Epithelial cell of prostate (primary cell): Measurements from ENCODE around the gene FCMR.

Experiments used
- DNase-seq: peaks from one replicate; pipeline ENCODE4 v3.0.0-alpha.2; 2011; ENCODE audit warnings: low read depth, low spot score
- H3K27ac ChIP-seq: fragments of 450-650 bp; 2 replicates; pipeline ENCODE4 v1.5.1; 2017; ENCODE audit warnings: mild to moderate bottlenecking

FCMR gene

DNA sequence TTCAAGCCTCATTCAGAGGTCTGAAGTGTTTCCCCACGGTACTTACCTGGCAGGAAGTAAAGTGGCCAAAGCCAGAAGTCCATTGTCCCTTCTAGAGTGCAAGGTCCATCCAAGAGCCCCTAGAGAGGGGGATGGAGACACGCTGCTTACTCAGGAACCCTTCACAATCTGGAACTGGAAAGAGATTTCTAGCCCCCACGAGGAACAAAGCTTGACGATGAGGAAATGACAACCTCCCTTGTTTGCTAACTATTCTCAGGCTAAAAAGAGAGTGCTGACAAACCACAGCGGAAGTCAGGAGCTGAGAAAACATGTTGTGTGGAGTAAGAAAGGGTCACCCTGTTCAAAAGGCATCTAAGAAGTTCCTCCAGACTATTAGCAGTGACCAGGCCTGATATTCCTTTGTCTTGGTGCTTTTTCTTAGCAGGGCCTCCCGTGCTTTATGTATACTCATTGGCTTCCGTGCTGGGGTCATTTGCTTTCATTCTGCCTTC lies at the start of gene FCMR:
Gene FCMR, minus strand, starts transcription at position 170 of the 494 bp plus-strand sequence. Its CDS starts 87 bp downstream, at position 83.
- no peak for DNase-seq
- no peak within 1 kb of the TSS for H3K27ac ChIP-seq

- no peak for DNase-seq
Observed at GRCh38 chr1:206971029-206971655, 49.4 kb upstream of the FCMR start.

GRCh38 chr1:206970446-206970845 lies 48.7 kb upstream of the FCMR start, which contains the start of gene FCAMR:
FCAMR (minus strand) TSS chr1:206970460; CDS start chr1:206970125, 335 bp downstream.
- no peak within 1 kb of the TSS for H3K27ac ChIP-seq
- DNase-seq, result no peak

More at GRCh38 chr1:206971029-206971655, 49.4 kb upstream of the FCMR start:
- no peak overlapping the region for H3K27ac ChIP-seq

DNA sequence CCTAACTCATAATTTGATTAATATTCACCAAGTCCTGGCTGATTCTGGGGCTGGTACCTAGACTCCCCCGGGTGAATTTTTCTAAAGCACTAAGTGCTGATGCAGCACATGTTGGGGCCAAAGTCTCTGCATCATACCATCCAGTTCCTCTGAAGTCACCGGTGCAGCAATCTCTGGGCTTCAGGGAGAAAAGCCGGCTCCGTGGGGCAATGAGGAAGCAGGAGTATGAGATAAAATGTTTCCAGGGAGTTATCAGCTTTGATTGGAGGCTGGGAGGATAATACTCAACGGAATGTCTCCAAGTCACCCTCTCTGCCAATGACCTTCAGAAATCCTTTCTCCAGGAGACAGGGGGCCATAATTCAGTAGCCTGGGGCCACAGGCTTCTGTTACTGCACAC lies 47.3 kb upstream of the FCMR start:
- H3K27ac ChIP-seq, result no peak overlapping the region
- DNase-seq, result no peak

DNA sequence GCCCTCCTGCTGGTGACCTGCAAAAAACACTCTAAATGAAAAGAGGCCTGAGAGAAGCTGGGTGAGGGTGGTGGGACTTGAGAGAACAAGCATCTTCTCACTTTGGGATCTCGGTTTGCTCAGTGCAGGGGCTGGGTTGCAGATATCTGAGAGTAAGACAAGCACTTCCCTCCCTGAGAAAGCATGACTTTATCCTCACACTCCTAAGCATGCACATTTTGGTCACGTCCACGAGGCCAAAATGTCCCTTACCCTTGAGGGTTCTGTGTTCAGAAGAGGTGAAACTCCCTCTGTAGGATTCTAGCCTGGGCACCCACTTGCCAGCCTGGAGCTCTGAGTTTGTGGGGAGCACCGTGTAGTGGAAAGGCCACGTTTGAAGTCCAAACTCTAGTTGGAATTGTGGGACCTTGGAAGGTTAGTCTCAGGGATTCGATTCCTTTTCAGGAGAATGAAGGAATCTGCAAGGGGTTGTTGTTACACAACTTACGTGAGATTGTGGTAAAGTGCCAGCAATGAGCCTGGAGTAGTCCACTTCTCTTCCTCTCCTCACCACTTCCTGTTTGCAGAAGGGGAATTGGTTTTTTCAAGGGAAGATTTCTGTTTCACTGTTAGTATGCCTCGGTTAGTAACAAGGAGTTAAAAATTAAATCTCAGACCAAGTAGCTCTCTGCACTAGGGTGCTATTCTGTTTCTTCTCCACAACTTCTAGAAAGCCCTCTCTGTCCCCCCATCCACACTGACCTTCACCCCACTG lies 45.5 kb upstream of the FCMR start:
- DNase-seq, result no peak
- H3K27ac ChIP-seq, result no peak overlapping the region

DNA sequence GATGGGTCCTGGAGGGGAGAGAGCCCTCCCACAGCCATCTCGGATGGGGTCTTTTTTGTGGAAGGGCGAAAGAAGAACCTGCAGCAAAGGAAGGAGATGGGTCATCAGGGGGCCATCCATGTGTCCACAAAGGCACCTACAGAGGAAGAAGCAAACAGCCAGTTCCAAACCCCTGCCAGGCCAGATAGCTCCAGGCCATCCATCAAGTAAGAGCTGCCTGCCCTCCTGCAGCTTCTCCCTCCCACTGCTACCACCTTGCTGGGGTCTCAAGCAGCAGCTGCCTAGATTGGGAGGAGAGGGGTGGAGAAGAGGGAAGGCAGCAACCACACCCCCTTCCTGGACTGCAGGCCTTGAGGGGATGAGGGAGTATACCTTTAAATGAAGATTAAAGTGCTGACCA lies 44.0 kb upstream of the FCMR start:
- H3K27ac ChIP-seq, result no peak overlapping the region
- DNase-seq, result no peak

DNA sequence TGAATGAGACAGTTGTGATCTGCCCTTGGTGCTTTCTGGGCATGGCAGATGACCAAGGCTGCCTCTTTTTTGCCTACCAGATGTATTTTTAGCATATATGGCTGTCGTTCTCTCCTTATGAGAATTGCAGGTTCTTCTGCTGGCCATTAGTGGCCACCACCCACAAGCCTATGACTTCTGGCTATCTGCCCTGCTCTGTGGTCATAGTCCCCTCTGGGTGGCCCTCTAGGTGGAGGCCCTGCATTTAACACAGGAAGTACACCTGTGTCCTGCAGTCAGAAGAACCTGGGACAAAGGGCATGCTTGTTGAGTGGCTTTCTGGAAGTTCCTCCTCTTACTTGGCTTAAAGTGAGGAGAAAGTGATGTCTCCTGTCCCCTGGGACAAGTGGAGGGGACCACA lies 42.0 kb upstream of the FCMR start:
- DNase-seq, result no peak
- H3K27ac ChIP-seq, result no peak overlapping the region

GRCh38 chr1:206963119-206963712 lies 41.5 kb upstream of the FCMR start:
- no peak for DNase-seq
- H3K27ac ChIP-seq, result no peak overlapping the region

- no peak overlapping the region for H3K27ac ChIP-seq
- no peak for DNase-seq
Observed at GRCh38 chr1:206962272-206962671, 40.5 kb upstream of the FCMR start.

- DNase-seq, result peak; percentile 31
- H3K27ac ChIP-seq, result no peak overlapping the region
Observed at GRCh38 chr1:206961668-206962067, 39.9 kb upstream of the FCMR start.

DNA sequence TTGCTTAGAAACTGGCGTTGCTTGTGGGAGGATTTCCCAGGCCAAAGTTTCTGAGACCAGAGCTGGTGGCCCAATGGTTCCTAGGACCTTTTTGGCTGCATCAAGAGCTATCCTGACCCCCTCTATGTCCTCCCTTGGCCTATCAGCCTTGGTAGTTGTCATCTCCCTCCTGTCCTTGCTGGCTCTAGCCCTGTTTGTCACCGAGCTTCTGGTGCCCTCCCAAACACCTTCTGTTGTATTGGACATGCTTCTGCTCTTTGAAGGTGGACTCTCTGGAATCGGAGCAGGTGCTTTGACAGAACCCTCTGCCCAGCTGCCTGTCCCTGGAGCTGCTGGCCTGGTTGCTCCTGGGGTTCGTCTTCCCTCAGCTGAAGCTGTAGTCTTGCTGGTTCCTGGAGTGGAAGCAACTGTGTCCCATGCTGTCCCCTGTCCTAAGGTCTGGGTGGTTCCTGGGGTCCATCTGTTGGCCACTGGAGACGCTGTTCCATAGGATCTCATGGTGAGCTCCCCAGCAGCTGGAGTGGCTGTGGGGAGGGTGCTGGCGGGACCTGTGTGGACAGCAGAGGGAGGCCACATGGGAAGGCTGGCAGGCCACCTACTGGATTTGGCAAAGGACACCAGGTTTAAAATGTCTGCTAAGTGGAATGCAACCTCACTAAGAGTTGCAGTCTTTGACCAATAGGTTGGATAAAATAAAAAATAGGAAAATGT lies 39.1 kb upstream of the FCMR start:
- no peak overlapping the region for H3K27ac ChIP-seq
- DNase-seq, result no peak

DNA sequence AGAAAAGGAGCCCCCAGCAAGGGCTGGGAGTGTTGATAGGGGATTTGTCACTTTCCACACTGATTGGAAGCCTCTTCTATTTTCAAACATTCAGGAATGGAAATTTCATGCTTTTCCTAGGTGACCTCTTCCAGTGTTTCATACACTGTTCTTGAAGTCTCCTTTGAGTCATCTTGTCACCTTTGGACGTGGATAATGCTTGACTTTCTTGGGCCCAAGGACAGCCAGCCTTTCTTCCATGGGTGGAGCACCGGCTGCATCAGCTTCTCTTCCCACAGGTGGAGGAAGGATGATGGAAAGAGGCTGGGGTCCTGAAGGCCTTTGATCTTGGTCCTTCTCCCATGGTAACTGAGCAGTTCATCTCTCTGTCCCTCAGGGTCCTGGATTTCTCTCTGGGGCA lies 36.4 kb upstream of the FCMR start:
- no peak overlapping the region for H3K27ac ChIP-seq
- no peak for DNase-seq

DNA sequence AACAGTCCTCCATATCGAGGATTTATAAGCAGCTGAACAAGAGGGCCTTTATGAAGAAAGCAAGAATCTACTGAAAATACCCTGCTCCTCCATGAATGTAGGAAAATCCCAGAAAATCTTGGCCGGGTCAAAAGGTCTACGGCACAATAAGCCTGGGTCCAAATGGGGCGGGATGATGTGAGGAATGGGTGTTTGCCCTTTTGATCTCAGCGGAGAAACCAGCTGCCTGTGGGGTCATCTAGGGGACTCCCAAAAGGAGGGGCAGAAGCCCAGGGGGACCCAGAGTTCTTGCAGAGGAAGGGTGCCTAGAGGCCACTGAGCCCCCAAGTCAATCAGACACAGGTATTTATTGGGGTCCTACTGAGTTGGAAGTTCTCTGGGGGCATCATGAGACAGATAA lies 35.9 kb upstream of the FCMR start:
- no peak for DNase-seq
- no peak overlapping the region for H3K27ac ChIP-seq

GRCh38 chr1:206955476-206956451 lies 34.0 kb upstream of the FCMR start:
- DNase-seq, result no peak
- H3K27ac ChIP-seq, result no peak overlapping the region

DNA sequence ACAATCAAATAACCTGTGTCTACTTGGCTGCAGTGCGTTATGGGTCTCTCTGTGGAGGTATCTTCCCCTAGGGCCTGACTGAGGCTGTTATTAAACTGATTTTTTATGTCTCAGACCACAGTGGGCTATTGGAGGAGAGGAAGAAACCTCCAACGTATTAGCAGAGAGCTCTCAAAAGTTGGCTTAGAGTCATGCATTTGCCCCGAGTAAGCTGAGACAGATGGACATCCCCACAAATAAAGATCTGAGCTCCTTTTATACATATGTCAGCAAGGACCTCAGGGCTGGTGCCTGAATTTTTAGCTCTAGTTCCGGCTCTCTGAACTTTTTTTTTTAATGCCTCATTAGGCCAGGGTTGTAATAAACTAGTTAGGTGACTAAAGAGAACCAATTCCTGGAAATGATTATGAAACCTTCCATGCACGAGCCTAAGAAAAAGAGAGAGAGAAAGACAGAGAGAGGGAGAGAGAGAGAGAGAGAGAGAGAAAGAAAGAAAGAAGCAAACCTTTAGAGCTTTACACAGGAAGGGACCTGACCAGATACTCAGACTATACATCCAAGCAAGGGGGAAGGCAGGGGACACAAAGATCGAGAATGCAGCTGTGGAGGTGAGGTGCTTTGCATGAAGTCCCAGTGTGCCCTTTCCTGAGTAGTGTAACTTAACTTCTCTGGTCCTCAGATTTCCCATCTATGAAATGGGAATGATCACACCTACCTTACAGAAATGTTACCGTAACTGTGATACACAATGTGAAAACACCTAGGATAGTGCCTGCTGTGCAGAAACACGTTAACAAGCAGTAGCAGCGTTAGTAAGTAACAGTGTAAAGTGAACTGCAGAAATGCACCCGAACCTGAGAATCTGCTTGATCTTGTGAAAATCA lies 33.0 kb upstream of the FCMR start:
- no peak for DNase-seq
- H3K27ac ChIP-seq, result no peak overlapping the region

GRCh38 chr1:206953626-206954025 lies 31.9 kb upstream of the FCMR start:
- no peak for DNase-seq
- no peak overlapping the region for H3K27ac ChIP-seq

DNA sequence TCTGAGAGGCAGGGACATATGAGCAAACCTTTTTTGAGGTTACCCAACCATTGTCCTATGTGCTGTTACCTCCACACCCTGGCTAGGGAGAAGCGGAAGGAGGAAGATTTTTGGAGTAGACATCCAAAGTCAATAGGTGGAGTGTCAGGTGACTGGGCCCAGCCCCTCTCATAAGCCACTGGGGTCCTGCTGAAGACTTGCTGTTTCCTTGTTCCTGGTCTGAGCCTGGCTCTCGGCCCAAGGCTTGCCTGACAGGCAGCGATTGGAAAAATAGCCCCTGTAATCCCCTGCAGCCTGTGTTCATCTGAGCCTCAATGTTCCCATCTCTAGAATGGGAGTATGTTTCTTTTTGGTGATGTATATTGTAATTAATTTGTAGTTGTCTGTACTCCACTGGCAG lies 31.4 kb upstream of the FCMR start:
- H3K27ac ChIP-seq, result no peak overlapping the region
- no peak for DNase-seq

DNA sequence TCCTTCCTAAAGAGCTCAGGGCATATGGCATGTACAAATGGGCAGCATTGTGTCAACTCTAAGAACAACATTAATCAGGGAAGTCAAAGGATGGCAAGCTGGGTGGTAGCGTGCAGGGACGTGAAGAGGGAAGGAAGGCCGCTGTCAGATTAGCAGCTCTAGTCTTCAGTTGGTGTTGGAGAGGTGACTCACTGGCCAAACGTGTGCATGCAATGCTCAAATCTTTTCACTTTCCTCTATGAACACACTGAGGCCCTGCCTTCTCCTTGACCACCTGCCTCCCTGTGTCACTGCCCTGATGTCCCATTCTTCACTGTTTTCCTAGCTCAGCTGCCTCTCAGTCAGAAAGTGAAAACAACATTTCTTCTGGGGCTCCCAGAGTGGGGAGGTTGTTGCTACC lies 30.4 kb upstream of the FCMR start:
- H3K27ac ChIP-seq, result no peak overlapping the region
- DNase-seq, result peak; percentile 59
